Keratinocyte (primary cell): ENCODE measurements around the gene CACNB4.

ENCODE experiments used
- EZH2 ChIP-seq: IDR thresholded peaks from one replicate; pipeline ENCODE4 v1.6.1; 2012; ENCODE audit warnings: inconsistent platforms, mild to moderate bottlenecking, low read length, moderate library complexity
- TF ChIP-seq, protein P1 (sequence below), 3 experiments: IDR thresholded peaks in 1 of 3; conservative IDR thresholded peaks in 1 of 3; optimal IDR thresholded peaks in 1 of 3; 2 replicates in 2 of 3; 3 replicates in 1 of 3; pipeline versions ENCODE3 to v1.5.1; 2011; ENCODE audit warnings: low read length in 3 of 3, mild to moderate bottlenecking in 3 of 3, moderate library complexity in 2 of 3, control low read depth in 1 of 3, inconsistent platforms in 1 of 3; ENCODE audit not compliant: insufficient read depth in 2 of 3; ENCODE audit errors: extremely low read depth in 1 of 3

DNA sequence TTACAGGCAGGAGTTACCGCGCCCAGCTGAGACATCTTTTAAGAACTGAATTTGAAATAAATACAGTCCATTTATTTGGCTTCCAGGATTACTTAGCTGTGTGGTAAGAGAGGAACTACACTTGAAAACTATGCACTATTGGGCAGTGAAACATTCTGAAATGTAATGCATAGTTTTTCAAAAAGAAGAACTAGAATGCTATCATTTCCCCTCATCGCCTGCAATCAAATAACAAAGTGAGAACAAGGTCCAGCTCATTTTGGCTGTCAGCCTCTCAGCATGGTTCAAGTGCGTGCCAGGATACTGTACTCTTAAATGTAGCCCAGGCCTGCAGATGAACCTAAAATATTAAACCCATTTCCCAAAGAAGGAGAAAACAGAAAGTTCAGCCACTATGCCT, 194.0 kb downstream of the CACNB4 start:
- TF ChIP-seq, protein P1, sequence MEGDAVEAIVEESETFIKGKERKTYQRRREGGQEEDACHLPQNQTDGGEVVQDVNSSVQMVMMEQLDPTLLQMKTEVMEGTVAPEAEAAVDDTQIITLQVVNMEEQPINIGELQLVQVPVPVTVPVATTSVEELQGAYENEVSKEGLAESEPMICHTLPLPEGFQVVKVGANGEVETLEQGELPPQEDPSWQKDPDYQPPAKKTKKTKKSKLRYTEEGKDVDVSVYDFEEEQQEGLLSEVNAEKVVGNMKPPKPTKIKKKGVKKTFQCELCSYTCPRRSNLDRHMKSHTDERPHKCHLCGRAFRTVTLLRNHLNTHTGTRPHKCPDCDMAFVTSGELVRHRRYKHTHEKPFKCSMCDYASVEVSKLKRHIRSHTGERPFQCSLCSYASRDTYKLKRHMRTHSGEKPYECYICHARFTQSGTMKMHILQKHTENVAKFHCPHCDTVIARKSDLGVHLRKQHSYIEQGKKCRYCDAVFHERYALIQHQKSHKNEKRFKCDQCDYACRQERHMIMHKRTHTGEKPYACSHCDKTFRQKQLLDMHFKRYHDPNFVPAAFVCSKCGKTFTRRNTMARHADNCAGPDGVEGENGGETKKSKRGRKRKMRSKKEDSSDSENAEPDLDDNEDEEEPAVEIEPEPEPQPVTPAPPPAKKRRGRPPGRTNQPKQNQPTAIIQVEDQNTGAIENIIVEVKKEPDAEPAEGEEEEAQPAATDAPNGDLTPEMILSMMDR (optimal IDR thresholded peaks at IDR 0.05 in 1 of 3, IDR thresholded peaks at IDR 0.05 in 1 of 3, conservative IDR thresholded peaks at IDR 0.05 in 1 of 3; ENCODE audit: extremely low read depth in 1 of 3, insufficient read depth in 2 of 3, low read length in 3 of 3), result no peak
- no peak for TF ChIP-seq EZH2
